Measurements from ENCODE around the gene OPCML. TPM values are rescaled to one million over a fixed set of nuclear protein-coding genes. Genes with fewer than 3 reads are reported as not detected.

OPCML gene
- total and polyA plus RNA-seq, 4 donors: under 0.01 to 0.01 TPM; not detected in 2

DNA sequence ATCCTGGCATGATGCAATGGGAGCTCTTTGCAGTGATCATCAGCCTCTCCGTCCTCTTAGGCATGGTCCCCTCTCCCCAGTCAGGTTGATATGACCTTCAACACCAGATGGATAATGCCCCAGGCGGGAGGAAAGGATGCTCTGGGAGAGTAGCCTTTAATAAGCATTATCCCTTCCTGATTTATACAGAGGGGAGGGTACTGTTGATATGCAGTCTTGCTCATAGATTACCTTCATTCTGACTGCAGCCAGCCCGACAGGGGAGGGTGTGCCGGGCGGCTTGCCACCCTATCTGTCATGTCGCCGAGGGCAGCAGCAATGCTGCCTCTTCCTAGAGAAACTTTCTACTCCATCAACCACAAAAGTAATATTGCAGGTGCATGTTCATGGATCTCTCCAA lies 497.4 kb downstream of the OPCML start:
- no peak for TF ChIP-seq TAF1 (conservative IDR thresholded peaks at IDR 0.05)
- no peak for TF ChIP-seq HNF4G (IDR thresholded peaks at IDR 0.05)
- TF ChIP-seq FOXA1 (IDR thresholded peaks at IDR 0.05): no peak
- TF ChIP-seq, protein P1, sequence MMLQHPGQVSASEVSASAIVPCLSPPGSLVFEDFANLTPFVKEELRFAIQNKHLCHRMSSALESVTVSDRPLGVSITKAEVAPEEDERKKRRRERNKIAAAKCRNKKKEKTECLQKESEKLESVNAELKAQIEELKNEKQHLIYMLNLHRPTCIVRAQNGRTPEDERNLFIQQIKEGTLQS (IDR thresholded peaks at IDR 0.05): no peak
- no peak for TF ChIP-seq JUND (IDR thresholded peaks at IDR 0.05)
- TF ChIP-seq, protein P2, sequence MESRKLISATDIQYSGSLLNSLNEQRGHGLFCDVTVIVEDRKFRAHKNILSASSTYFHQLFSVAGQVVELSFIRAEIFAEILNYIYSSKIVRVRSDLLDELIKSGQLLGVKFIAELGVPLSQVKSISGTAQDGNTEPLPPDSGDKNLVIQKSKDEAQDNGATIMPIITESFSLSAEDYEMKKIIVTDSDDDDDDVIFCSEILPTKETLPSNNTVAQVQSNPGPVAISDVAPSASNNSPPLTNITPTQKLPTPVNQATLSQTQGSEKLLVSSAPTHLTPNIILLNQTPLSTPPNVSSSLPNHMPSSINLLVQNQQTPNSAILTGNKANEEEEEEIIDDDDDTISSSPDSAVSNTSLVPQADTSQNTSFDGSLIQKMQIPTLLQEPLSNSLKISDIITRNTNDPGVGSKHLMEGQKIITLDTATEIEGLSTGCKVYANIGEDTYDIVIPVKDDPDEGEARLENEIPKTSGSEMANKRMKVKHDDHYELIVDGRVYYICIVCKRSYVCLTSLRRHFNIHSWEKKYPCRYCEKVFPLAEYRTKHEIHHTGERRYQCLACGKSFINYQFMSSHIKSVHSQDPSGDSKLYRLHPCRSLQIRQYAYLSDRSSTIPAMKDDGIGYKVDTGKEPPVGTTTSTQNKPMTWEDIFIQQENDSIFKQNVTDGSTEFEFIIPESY (IDR thresholded peaks at IDR 0.05): no peak
- TF ChIP-seq GABPA (IDR thresholded peaks at IDR 0.05 in 1 of 2, conservative IDR thresholded peaks at IDR 0.05 in 1 of 2): no peak
- no peak for TF ChIP-seq SP1 (IDR thresholded peaks at IDR 0.05)
- TF ChIP-seq FOXA2 (IDR thresholded peaks at IDR 0.05): no peak
- no peak for TF ChIP-seq HNF4A (conservative IDR thresholded peaks at IDR 0.05)
- TF ChIP-seq, protein P3, sequence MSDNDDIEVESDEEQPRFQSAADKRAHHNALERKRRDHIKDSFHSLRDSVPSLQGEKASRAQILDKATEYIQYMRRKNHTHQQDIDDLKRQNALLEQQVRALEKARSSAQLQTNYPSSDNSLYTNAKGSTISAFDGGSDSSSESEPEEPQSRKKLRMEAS (IDR thresholded peaks at IDR 0.05): no peak
- TF ChIP-seq, protein P4, sequence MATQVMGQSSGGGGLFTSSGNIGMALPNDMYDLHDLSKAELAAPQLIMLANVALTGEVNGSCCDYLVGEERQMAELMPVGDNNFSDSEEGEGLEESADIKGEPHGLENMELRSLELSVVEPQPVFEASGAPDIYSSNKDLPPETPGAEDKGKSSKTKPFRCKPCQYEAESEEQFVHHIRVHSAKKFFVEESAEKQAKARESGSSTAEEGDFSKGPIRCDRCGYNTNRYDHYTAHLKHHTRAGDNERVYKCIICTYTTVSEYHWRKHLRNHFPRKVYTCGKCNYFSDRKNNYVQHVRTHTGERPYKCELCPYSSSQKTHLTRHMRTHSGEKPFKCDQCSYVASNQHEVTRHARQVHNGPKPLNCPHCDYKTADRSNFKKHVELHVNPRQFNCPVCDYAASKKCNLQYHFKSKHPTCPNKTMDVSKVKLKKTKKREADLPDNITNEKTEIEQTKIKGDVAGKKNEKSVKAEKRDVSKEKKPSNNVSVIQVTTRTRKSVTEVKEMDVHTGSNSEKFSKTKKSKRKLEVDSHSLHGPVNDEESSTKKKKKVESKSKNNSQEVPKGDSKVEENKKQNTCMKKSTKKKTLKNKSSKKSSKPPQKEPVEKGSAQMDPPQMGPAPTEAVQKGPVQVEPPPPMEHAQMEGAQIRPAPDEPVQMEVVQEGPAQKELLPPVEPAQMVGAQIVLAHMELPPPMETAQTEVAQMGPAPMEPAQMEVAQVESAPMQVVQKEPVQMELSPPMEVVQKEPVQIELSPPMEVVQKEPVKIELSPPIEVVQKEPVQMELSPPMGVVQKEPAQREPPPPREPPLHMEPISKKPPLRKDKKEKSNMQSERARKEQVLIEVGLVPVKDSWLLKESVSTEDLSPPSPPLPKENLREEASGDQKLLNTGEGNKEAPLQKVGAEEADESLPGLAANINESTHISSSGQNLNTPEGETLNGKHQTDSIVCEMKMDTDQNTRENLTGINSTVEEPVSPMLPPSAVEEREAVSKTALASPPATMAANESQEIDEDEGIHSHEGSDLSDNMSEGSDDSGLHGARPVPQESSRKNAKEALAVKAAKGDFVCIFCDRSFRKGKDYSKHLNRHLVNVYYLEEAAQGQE (IDR thresholded peaks at IDR 0.05): no peak
- no peak for TF ChIP-seq RAD21 (IDR thresholded peaks at IDR 0.05)
- TF ChIP-seq EGR1 (IDR thresholded peaks at IDR 0.05; ENCODE audit: low read depth in 2 of 2): no peak
- TF ChIP-seq YY1 (IDR thresholded peaks at IDR 0.05): no peak
- no peak for TF ChIP-seq NR2F2 (IDR thresholded peaks at IDR 0.05)
- TF ChIP-seq, protein P5, sequence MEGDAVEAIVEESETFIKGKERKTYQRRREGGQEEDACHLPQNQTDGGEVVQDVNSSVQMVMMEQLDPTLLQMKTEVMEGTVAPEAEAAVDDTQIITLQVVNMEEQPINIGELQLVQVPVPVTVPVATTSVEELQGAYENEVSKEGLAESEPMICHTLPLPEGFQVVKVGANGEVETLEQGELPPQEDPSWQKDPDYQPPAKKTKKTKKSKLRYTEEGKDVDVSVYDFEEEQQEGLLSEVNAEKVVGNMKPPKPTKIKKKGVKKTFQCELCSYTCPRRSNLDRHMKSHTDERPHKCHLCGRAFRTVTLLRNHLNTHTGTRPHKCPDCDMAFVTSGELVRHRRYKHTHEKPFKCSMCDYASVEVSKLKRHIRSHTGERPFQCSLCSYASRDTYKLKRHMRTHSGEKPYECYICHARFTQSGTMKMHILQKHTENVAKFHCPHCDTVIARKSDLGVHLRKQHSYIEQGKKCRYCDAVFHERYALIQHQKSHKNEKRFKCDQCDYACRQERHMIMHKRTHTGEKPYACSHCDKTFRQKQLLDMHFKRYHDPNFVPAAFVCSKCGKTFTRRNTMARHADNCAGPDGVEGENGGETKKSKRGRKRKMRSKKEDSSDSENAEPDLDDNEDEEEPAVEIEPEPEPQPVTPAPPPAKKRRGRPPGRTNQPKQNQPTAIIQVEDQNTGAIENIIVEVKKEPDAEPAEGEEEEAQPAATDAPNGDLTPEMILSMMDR (IDR thresholded peaks at IDR 0.05; ENCODE audit: low read depth, low read length, missing input control): no peak
- no peak for TF ChIP-seq RXRA (IDR thresholded peaks at IDR 0.05)
- Histone ChIP-seq H3K9me3 (ENCODE audit: control insufficient read depth in 4 of 4, low read length in 3 of 4) (no peaks in the 10 kb centered on the region), H3K4me3 (ENCODE audit: low read depth in 1 of 3, low read length in 3 of 3) (no peak overlapping the region), H3K27me3 (ENCODE audit: control insufficient read depth in 4 of 4, insufficient read depth in 4 of 4, low read length in 3 of 4) (no peaks in the 10 kb centered on the region), H3K4me1 (ENCODE audit: control insufficient read depth in 4 of 4, insufficient read depth in 4 of 4, low read length in 3 of 4) (no peaks in the 10 kb centered on the region), H3K9ac (ENCODE audit: low read depth in 1 of 2, low read length in 2 of 2) (no peak overlapping the region), H3K36me3 (ENCODE audit: control insufficient read depth in 4 of 4, insufficient read depth in 3 of 4, low read depth in 1 of 4, low read length in 3 of 4) (no peaks in the 10 kb centered on the region), H3K27ac (ENCODE audit: low read depth in 1 of 2, low read length in 2 of 2) (no peak overlapping the region)
- DNase-seq (ENCODE audit: low spot score): no peak
- 73% methylated on average over 7 of the region's 7 CpGs for WGBS
